ENCODE results near the gene SND1.

Gene SND1

DNA sequence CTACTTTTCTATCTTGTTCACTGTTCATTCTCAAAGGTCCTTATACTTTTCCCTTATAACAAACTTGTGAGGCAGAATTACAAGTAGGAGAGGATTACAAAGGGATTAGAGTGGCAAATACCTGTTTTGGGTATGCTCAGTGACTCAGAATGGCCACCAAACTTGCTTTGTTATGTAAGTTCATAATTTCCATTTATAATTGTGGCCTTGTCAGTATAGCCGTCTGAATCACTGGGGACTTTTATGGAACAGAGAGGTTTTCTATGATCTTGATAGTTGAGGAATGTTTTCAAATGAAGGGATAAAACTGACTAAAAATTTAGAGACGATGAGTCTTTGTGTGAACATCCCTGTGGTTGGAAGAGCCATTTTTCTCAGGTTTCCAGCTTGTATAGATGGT is 116.2 kb downstream of the SND1 start:
- TF ChIP-seq, protein P1, sequence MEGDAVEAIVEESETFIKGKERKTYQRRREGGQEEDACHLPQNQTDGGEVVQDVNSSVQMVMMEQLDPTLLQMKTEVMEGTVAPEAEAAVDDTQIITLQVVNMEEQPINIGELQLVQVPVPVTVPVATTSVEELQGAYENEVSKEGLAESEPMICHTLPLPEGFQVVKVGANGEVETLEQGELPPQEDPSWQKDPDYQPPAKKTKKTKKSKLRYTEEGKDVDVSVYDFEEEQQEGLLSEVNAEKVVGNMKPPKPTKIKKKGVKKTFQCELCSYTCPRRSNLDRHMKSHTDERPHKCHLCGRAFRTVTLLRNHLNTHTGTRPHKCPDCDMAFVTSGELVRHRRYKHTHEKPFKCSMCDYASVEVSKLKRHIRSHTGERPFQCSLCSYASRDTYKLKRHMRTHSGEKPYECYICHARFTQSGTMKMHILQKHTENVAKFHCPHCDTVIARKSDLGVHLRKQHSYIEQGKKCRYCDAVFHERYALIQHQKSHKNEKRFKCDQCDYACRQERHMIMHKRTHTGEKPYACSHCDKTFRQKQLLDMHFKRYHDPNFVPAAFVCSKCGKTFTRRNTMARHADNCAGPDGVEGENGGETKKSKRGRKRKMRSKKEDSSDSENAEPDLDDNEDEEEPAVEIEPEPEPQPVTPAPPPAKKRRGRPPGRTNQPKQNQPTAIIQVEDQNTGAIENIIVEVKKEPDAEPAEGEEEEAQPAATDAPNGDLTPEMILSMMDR (IDR thresholded peaks at IDR 0.05; ENCODE audit: low read length, missing control alignments) = no peak
- no peak overlapping the region for H3K4me3 ChIP-seq (replicated peaks; ENCODE audit: low read depth, low read length)
- no peak for DNase-seq (ENCODE audit: low read depth)

DNA sequence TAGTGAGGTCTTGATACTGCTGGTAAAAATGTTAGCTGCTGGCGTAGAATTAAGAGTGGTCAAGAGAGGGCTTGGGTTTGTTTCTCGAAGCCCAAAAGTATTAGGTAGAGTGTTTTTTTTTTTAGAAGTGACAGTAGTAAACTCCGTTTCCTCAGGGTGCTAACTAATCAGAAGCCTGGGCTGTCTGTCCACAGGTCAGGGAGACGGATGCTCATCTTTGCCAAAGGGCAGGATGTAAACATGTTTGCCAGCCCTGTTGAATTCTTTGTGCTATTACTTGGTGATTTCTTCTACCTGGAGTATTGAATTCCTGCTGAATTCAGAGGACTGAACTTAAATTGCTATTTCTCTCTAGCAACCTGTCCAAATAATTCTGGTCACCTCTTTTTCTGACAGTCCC is 117.1 kb downstream of the SND1 start:
- no peak for DNase-seq (ENCODE audit: low read depth)
- TF ChIP-seq, protein P1 (IDR thresholded peaks at IDR 0.05; ENCODE audit: low read length, missing control alignments) = no peak
- H3K4me3 ChIP-seq (replicated peaks; ENCODE audit: low read depth, low read length) = no peak overlapping the region

DNA sequence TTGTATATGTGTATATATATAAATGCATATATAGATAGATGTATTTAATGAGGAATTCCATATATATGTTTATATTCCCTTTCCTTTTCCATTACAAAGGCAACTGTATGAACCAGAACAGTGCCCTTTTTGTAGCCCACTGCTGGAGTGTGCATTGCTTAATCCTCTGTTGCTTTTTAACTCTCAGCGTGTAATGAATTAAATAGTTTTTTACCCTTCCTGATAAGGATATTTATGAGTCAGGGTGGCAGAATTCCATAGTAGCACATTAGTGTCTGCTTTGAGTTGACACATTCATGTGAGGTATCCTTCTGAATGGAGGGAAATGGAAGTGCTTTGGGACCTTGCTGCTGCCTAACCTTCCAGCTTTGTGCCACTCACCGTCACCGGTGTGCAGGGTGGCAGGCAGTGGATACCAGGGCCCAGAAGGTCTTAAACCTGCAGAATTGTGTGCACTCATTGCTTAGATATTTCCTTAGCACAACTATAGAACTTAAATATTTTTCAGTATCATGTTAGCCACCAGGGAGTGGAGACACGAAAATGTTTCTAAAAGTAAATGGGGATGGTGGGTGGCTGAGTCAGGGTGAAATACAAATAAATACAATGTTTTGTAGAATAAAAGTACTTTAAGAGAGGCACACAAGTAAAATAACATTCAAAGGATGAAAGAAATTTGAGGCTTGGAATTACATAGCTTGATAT is 117.9 kb downstream of the SND1 start:
- no peak overlapping the region for H3K4me3 ChIP-seq (replicated peaks; ENCODE audit: low read depth, low read length)
- DNase-seq (ENCODE audit: low read depth) = peak; percentile 50
- TF ChIP-seq, protein P1 (IDR thresholded peaks at IDR 0.05; ENCODE audit: low read length, missing control alignments) = no peak

DNA sequence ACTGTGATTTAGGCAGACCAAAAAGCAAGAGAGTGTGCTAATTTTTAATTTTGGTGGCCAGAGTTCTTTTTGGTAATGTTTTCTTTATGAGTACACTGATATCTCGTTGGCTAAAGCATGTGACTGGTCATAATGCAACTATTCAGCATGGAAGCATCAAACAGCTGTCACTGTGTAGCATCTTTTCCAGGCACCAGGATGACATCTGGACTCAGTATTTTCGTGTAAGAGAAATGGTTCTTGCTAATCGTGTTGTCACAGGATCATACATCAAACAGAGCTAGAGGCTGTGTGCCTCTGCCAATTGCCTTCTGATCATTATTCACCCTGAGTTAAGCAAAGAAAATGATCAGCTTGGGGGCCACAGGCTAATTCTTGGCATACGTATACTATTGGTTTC is 118.9 kb downstream of the SND1 start:
- H3K4me3 ChIP-seq (replicated peaks; ENCODE audit: low read depth, low read length) = no peak overlapping the region
- peak; percentile 35 for DNase-seq (ENCODE audit: low read depth)
- TF ChIP-seq, protein P1 (IDR thresholded peaks at IDR 0.05; ENCODE audit: low read length, missing control alignments) = no peak

DNA sequence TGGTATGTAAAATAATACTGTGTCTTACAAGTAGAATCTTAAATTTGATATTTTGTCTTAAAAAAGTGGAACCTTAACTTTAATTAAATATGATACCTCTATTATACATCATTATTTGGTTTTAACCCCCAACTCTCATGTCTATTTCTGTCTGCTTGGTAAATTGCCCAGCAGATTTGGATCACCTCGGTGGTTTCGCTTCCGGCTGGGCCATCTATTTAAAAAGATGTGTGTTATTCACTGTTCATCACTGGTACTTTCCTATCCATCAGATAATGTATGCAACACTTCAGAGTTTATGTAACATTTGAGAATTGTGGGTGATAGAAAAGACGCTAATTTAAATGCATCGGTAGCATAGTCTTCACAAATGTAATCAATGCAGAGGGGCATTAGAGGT is 119.7 kb downstream of the SND1 start:
- no peak for DNase-seq (ENCODE audit: low read depth)
- TF ChIP-seq, protein P1 (IDR thresholded peaks at IDR 0.05; ENCODE audit: low read length, missing control alignments) = no peak
- H3K4me3 ChIP-seq (replicated peaks; ENCODE audit: low read depth, low read length) = no peak overlapping the region

DNA sequence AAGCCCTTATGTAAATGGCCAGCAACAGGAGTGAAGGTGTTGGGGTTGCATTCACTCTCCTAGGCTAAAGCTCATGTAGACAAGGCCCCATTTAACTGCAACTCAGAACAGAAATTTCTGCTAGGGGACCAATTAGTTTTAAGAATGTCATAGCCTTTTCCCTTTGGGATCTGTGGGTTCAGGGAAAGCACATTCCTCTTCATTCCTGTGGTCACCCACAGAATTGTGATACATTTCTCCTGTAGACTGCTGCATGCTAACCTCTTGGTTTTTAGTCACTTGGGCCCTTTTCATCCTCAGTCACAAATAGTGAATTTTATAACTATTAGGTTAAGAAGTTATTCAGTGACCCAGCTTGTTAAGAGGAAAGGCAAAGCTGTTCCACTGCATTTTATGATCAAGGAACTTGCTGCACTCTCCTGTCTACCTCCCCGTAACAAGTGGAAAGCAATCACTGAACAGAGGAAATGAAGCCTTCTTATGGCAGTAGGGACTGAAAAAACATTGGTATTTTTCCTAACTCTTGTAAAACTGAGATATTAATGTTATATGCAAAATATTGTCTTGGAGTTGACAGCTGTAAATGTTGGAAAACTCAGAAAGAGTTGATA is 124.9 kb downstream of the SND1 start:
- H3K4me3 ChIP-seq (replicated peaks; ENCODE audit: low read depth, low read length) = no peak overlapping the region
- DNase-seq (ENCODE audit: low read depth) = peak; percentile 67
- TF ChIP-seq, protein P1 (IDR thresholded peaks at IDR 0.05; ENCODE audit: low read length, missing control alignments) = no peak

DNA sequence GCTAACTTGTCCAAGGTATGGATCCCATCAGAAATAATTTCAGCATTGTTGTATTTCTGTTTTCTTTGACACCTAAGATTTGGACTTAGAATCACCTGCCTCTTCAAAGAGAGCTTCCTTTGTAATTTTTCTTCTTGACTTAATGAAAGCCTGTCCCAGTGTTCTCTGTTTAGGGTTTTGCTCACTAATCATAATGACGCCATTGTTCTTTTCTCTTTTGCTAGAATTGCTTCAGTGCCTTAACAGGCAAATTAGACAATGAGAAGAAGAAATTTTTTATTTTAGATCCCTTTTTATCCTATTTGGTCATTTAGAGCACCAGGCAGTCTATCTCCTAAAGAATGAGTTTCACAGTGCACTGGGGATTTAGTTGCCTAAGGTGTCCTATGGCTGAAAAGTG is 128.5 kb downstream of the SND1 start:
- no peak for DNase-seq (ENCODE audit: low read depth)
- no peak overlapping the region for H3K4me3 ChIP-seq (replicated peaks; ENCODE audit: low read depth, low read length)
- TF ChIP-seq, protein P1 (IDR thresholded peaks at IDR 0.05; ENCODE audit: low read length, missing control alignments) = no peak
